GM19099 (cell line): ENCODE results near the gene HCAR3.
"Not testable (repeated sequence)": the region's sequence is repeated elsewhere in the genome, so short reads cannot be mapped to it uniquely, and the experiment has no call there.

Experiments
- POLR2A ChIP-seq: IDR thresholded peaks from 3 replicates; pipeline ENCODE4 v1.6.1; 2011; ENCODE audit warnings: low read depth; ENCODE audit not compliant: insufficient read length; ENCODE audit errors: extremely low read depth

HCAR3 gene

GRCh38 chr12:122729583-122730214 lies 13.1 kb upstream of the HCAR3 start:
- no peak for TF ChIP-seq POLR2A

DNA sequence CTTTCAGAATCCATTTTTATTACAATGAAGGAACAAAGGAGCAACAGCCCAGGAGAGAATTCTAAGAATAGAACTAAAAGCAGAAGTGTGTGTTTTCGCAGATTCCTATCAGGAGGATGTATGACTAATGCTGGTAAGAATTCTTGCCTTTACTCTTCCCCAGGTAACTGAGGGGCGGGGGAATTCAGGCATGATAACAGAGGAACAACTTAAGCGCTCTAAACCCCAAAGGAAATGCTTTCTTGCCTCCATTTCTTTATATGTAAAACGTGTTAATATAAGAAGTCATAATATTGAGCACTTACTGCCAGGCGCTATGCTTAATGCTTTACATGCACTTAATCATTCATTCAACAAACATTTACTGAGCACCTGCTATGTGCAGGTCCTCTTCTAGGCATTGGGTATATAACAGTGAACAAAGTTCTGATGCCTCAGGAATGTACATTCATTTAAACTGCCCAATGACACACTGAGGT lies 9.5 kb upstream of the HCAR3 start:
- no peak for TF ChIP-seq POLR2A

GRCh38 chr12:122725452-122726079 lies 9.0 kb upstream of the HCAR3 start:
- TF ChIP-seq POLR2A, result no peak

- TF ChIP-seq POLR2A, result no peak
Observed at GRCh38 chr12:122724641-122725243, 8.1 kb upstream of the HCAR3 start.

- no peak for TF ChIP-seq POLR2A
Observed at GRCh38 chr12:122722387-122722786, 5.8 kb upstream of the HCAR3 start.

GRCh38 chr12:122721057-122721545 lies 4.5 kb upstream of the HCAR3 start:
- TF ChIP-seq POLR2A, result no peak

DNA sequence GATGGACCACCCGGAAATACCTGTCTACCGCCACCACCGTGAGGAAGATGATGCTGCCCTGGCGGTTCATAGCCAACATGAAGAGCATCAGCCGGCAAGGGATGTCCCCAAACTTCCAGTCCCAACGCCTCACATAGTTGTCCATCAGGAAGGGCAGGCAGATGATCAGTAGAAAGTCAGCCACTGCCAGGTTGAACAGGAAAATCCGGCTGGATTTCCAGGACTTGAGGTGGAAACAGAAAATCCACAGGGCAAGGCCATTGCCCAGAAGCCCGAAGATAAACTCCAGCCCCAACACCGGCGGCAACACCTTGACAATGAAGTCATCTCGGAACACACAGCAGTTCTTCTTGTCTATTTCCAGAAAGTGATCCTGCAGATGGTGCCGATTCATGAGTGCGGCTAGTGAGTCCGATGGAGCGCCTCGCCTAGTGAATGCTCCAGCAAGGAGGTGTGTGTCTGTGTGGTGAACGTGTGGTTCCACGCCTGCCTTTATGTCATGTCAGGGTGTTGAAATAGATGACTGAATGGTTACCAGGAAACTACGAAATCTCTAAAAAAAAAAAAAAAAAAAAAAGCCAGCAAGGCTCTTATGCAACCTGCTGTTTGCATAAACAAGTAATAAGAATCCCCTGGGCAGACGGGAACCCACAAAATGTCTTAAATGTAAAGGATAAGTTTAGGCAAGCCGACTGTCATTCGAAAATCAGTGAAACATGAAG lies 13.6 kb downstream of the HCAR3 start, which contains the start of gene HCAR2:
Gene HCAR2 (minus strand): TSS at position 468 of the 722 bp plus-strand sequence. CDS start 74 bp downstream, at position 394.
- not testable (repeated sequence) for TF ChIP-seq POLR2A

- TF ChIP-seq POLR2A, result no peak
Observed at GRCh38 chr12:122691566-122691965, 25.0 kb downstream of the HCAR3 start.

- TF ChIP-seq POLR2A, result no peak
Observed at GRCh38 chr12:122688291-122688690, 28.3 kb downstream of the HCAR3 start.

- TF ChIP-seq POLR2A, result no peak
Observed at GRCh38 chr12:122687086-122687485, 29.5 kb downstream of the HCAR3 start.

GRCh38 chr12:122686538-122686937 lies 30.1 kb downstream of the HCAR3 start:
- no peak for TF ChIP-seq POLR2A

DNA sequence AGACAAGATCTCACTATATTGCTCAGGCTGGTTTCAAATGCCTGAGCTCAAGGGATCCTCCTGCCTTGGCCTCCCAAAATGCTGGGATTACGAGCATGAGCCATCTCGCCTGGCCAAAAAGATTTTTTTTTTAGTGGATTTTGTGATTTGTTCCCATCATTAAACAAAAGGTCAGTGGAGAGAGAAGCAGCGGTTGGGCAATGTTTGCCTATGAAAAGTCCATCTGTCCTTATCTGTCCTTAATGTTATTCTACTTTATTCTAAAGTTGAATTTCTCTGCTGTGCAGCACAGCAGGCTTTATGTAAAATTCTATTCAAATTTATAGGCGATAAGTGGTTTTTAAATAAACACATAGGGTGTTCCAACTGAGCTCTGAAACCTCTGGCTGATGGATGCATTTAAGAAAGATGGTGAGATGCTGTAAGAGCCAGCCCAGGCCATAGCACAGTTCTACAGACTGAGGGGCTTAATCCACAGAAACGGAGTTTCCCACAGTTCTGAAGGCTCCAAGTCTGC lies 32.3 kb downstream of the HCAR3 start:
- TF ChIP-seq POLR2A, result no peak

DNA sequence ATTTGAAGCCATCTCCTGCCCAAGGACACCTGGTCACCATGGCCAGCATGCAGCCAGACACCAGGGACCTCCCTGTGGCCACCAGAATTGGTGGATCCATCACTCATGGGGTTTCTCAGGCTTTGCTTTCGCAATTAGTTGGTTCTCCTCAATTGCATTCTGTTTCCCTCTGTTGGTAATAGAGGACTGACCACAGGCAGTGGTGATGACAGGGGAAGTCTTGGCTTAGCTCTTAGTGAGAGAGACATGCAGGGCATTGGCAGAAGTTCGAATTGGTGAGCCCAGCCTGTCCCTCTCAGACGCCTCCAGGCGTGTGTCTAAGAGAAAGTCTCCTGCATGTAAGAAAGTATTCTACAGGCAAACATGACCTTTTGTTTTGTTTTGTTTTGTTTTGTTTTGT lies 34.8 kb downstream of the HCAR3 start:
- no peak for TF ChIP-seq POLR2A

- TF ChIP-seq POLR2A, result no peak
Observed at GRCh38 chr12:122672515-122672914, 44.1 kb downstream of the HCAR3 start.
